Brain microvascular endothelial cell (primary cell): Measurements from ENCODE around the gene TYRP1.
A peak's percentile ranks its signal among the peaks of the same experiment; 100 is the strongest.

Experiments
- DNase-seq: peaks from one replicate; pipeline ENCODE4 v3.0.0-alpha.2; 2020
- H3K27ac ChIP-seq: fragments of 250-450 bp; sonication (Bioruptor Pico); 2 replicates; pipeline ENCODE4 v1.5.1; 2020; ENCODE audit warnings: mild to moderate bottlenecking, moderate library complexity
- H3K27me3 ChIP-seq: fragments of 250-450 bp; sonication (Bioruptor Pico); replicated peaks from 2 replicates; pipeline ENCODE4 v1.5.1; 2020; ENCODE audit warnings: mild to moderate bottlenecking
- H3K36me3 ChIP-seq: fragments of 250-450 bp; sonication (Bioruptor Pico); replicated peaks from 2 replicates; pipeline ENCODE4 v1.5.1; 2020; ENCODE audit warnings: mild to moderate bottlenecking
- H3K4me3 ChIP-seq: 2 replicates; pipeline ENCODE4 v1.5.1; 2011; ENCODE audit warnings: low read depth, mild to moderate bottlenecking, control low read depth, low read length, moderate library complexity
- CTCF ChIP-seq: IDR thresholded peaks from 2 replicates; pipeline ENCODE4 v1.5.1; 2011; ENCODE audit warnings: low read depth, mild to moderate bottlenecking, moderate library complexity, low read length, control low read depth, inconsistent platforms; ENCODE audit errors: missing control alignments
- in situ Hi-C: cut with HindIII; loops from 2 replicates; pipeline ENCODE4 v1.10.0; 2017; ENCODE audit warnings: low sequenced_read_pairs, low pct_ligation_motif_present

TYRP1 gene

GRCh38 chr9:12722131-12722530, 28.9 kb downstream of the TYRP1 start:
- Histone ChIP-seq H3K27ac (no peak overlapping the region), H3K36me3 (no peaks in the 10 kb centered on the region), H3K4me3 (no peak overlapping the region), H3K27me3 (no peaks in the 10 kb centered on the region)
- no peak for DNase-seq
- in situ Hi-C loops: loop anchor here (25.0 kb wide), 1 partner anchor 365 kb away; no protein-coding TSS in a partner anchor
- no peak for TF ChIP-seq CTCF

- in situ Hi-C loops: loop anchor here (25.0 kb wide), 1 partner anchor 364 kb away; no protein-coding TSS in a partner anchor
- Histone ChIP-seq H3K36me3 (no peaks in the 10 kb centered on the region), H3K4me3 (no peak overlapping the region), H3K27ac (no peak overlapping the region), H3K27me3 (no peaks in the 10 kb centered on the region)
- peak; percentile 28 for TF ChIP-seq CTCF
- DNase-seq: no peak
Observed at GRCh38 chr9:12723409-12724028, 30.3 kb downstream of the TYRP1 start.

- no peaks in the 10 kb centered on the region for H3K27me3 ChIP-seq
- H3K27ac ChIP-seq: no peak overlapping the region
- no peak for DNase-seq
- in situ Hi-C loops: no loop called here
- no peak overlapping the region for H3K4me3 ChIP-seq
- H3K36me3 ChIP-seq: no peaks in the 10 kb centered on the region
- no peak for TF ChIP-seq CTCF
Observed at GRCh38 chr9:12726795-12727194, 33.6 kb downstream of the TYRP1 start.

- in situ Hi-C loops: no loop called here
- Histone ChIP-seq H3K27ac (no peak overlapping the region), H3K4me3 (no peak overlapping the region), H3K36me3 (no peaks in the 10 kb centered on the region), H3K27me3 (no peaks in the 10 kb centered on the region)
- TF ChIP-seq CTCF: no peak
- no peak for DNase-seq
Observed at GRCh38 chr9:12730198-12730597, 37.0 kb downstream of the TYRP1 start.

- in situ Hi-C loops: no loop called here
- no peaks in the 10 kb centered on the region for H3K36me3 ChIP-seq
- H3K4me3 ChIP-seq: no peak overlapping the region
- H3K27ac ChIP-seq: no peak overlapping the region
- TF ChIP-seq CTCF: no peak
- DNase-seq: no peak
- H3K27me3 ChIP-seq: no peaks in the 10 kb centered on the region
Observed at GRCh38 chr9:12730927-12731326, 37.7 kb downstream of the TYRP1 start.

- no peak for TF ChIP-seq CTCF
- in situ Hi-C loops: no loop called here
- H3K4me3 ChIP-seq: no peak overlapping the region
- no peaks in the 10 kb centered on the region for H3K36me3 ChIP-seq
- DNase-seq: no peak
- H3K27ac ChIP-seq: no peak overlapping the region
- H3K27me3 ChIP-seq: no peaks in the 10 kb centered on the region
Observed at GRCh38 chr9:12732971-12733370, 39.8 kb downstream of the TYRP1 start.
